Fibroblast of lung (primary cell): Measurements from ENCODE around the gene C3orf38. TPM values are rescaled to one million over a fixed set of nuclear protein-coding genes. Genes with fewer than 3 reads are reported as not detected.

Experiments
- DNase-seq, 2 donors: peaks; one replicate each; pipeline versions ENCODE4 v3.0.0 to v3.0.0-alpha.2; 2010; ENCODE audit warnings: low read depth in 2 of 2
- H2AFZ ChIP-seq: 2 replicates; pipeline ENCODE4 v1.5.1; 2012; ENCODE audit warnings: low read length, control low read depth, inconsistent platforms
- H3K27ac ChIP-seq: 2 replicates; pipeline ENCODE4 v1.5.1; 2011; ENCODE audit warnings: low read length, control low read depth; ENCODE audit not compliant: insufficient read depth
- H3K27me3 ChIP-seq: 2 replicates; pipeline ENCODE4 v1.5.1; 2011; ENCODE audit warnings: mild to moderate bottlenecking, low read length; ENCODE audit not compliant: control insufficient read depth, insufficient read depth
- H3K36me3 ChIP-seq: 2 replicates; pipeline ENCODE4 v1.5.1; 2011; ENCODE audit warnings: low read length; ENCODE audit not compliant: control insufficient read depth, insufficient read depth
- H3K4me1 ChIP-seq: 2 replicates; pipeline ENCODE4 v1.5.1; 2011; ENCODE audit warnings: low read length; ENCODE audit not compliant: control insufficient read depth, insufficient read depth; ENCODE audit errors: extremely low read depth
- H3K4me2 ChIP-seq: 2 replicates; pipeline ENCODE4 v1.5.1; 2011; ENCODE audit warnings: low read length, control low read depth; ENCODE audit not compliant: insufficient read depth; ENCODE audit errors: extremely low read depth
- H3K4me3 ChIP-seq, 4 experiments: fragments of 200-600 bp in 1 of 4; sonication (generic) in 1 of 4; replicated peaks in 1 of 4; 2 replicates each; pipeline ENCODE4 v1.5.1; 2011 to 2016; ENCODE audit warnings: low read length in 4 of 4, low read depth in 3 of 4, mild to moderate bottlenecking in 3 of 4, control low read depth in 2 of 4, inconsistent platforms in 1 of 4, mixed read lengths in 1 of 4; ENCODE audit not compliant: insufficient read depth in 1 of 4; ENCODE audit errors: control extremely low read depth in 1 of 4
- H3K79me2 ChIP-seq: 2 replicates; pipeline ENCODE4 v1.5.1; 2012; ENCODE audit warnings: mild to moderate bottlenecking, low read length, inconsistent platforms; ENCODE audit not compliant: control insufficient read depth, insufficient read depth
- H3K9ac ChIP-seq: 2 replicates; pipeline ENCODE4 v1.5.1; 2011; ENCODE audit warnings: mild to moderate bottlenecking, low read length, control low read depth; ENCODE audit not compliant: insufficient read depth
- H3K9me3 ChIP-seq: 2 replicates; pipeline ENCODE4 v1.5.1; 2012; ENCODE audit warnings: low read depth, low read length; ENCODE audit not compliant: control insufficient read depth, insufficient read depth
- H4K20me1 ChIP-seq: 2 replicates; pipeline ENCODE4 v1.5.1; 2011; ENCODE audit warnings: low read length; ENCODE audit not compliant: control insufficient read depth, insufficient read depth; ENCODE audit errors: extremely low read depth
- CTCF ChIP-seq, 2 donors: IDR thresholded peaks in 1 of 2; conservative IDR thresholded peaks in 1 of 2; 1 replicate in 1 of 2; 2 replicates in 1 of 2; pipeline ENCODE4 v1.5.1; 2011 to 2012; ENCODE audit warnings: low read length in 2 of 2, control low read depth in 1 of 2, inconsistent platforms in 1 of 2, low read depth in 1 of 2, mild to moderate bottlenecking in 1 of 2
- EZH2 ChIP-seq: IDR thresholded peaks from 2 replicates; pipeline ENCODE4 v1.5.1; 2012; ENCODE audit warnings: low read length, control low read depth, mild to moderate bottlenecking; ENCODE audit errors: missing control alignments
- polyA plus RNA-seq, 2 donors: library from polyadenylated mRNA; depleted of rRNA in 1 of 2; stranded (reverse) in 1 of 2; unstranded in 1 of 2; fragments of >200 nt; gene quantifications; 2 replicates each; pipeline ENCODE4 v1.2.1, GENCODE V29; 2011 to 2012; ENCODE audit warnings: missing spikeins in 1 of 2
- total RNA-seq: library from RNA; depleted of rRNA; stranded (reverse); fragments of >200 nt; gene quantifications from 2 replicates; pipeline ENCODE4 v1.2.1, GENCODE V29; 2014

C3orf38 gene
- total and polyA plus RNA-seq, 2 donors (not counting 1 experiment from before 2014, with no cell fraction given): 24.5 to 26.4 TPM

DNA sequence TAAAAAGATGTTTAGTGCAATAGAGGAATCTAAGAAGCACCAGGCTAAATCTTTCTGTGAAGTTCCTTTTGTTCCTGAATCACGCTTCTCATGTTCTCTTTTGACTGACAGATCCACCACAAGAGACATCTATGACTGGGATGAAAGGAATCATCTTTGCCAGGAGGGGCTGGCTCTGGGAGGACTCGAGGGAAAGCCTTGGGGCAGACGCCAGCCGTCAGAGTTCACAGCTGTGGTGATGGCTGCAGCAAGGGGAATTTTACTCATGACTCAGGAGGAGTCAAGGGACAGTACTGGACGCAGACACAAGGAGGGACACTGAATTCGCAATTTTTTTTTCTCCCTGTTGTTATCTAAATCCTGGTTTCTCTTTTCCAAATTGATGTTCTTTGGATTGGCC is 38.7 kb downstream of the C3orf38 start:
- H3K79me2 ChIP-seq: no peaks in the 10 kb centered on the region
- H3K4me2 ChIP-seq: no peak overlapping the region
- H3K4me3 ChIP-seq: no peak overlapping the region
- no peaks in the 10 kb centered on the region for H3K27me3 ChIP-seq
- no peaks in the 10 kb centered on the region for H4K20me1 ChIP-seq
- no peaks in the 10 kb centered on the region for H3K9me3 ChIP-seq
- H3K36me3 ChIP-seq: no peaks in the 10 kb centered on the region
- no peak overlapping the region for H2AFZ ChIP-seq
- no peak overlapping the region for H3K9ac ChIP-seq
- H3K4me1 ChIP-seq: no peaks in the 10 kb centered on the region
- no peak overlapping the region for H3K27ac ChIP-seq
- no peak for TF ChIP-seq EZH2
- TF ChIP-seq CTCF (conservative IDR thresholded peaks at IDR 0.05 in 1 of 2, IDR thresholded peaks at IDR 0.05 in 1 of 2; ENCODE audit: low read depth in 1 of 2, low read length in 2 of 2): no peak
- DNase-seq: peak in 1 of 2 donors; percentile 29

GRCh38 chr3:88189361-88189810 is 39.6 kb downstream of the C3orf38 start:
- H3K4me3 ChIP-seq: no peak overlapping the region
- no peak for TF ChIP-seq EZH2
- TF ChIP-seq CTCF (conservative IDR thresholded peaks at IDR 0.05 in 1 of 2, IDR thresholded peaks at IDR 0.05 in 1 of 2; ENCODE audit: low read depth in 1 of 2, low read length in 2 of 2): no peak

GRCh38 chr3:88191872-88192409 is 42.2 kb downstream of the C3orf38 start:
- no peaks in the 10 kb centered on the region for H3K36me3 ChIP-seq
- no peaks in the 10 kb centered on the region for H4K20me1 ChIP-seq
- no peak overlapping the region for H3K4me2 ChIP-seq
- H3K27me3 ChIP-seq: no peaks in the 10 kb centered on the region
- no peaks in the 10 kb centered on the region for H3K79me2 ChIP-seq
- TF ChIP-seq CTCF (conservative IDR thresholded peaks at IDR 0.05 in 1 of 2, IDR thresholded peaks at IDR 0.05 in 1 of 2; ENCODE audit: low read depth in 1 of 2, low read length in 2 of 2): no peak
- TF ChIP-seq EZH2: no peak
- DNase-seq: no peak
- H2AFZ ChIP-seq: no peak overlapping the region
- no peak overlapping the region for H3K27ac ChIP-seq
- no peaks in the 10 kb centered on the region for H3K9me3 ChIP-seq
- no peak overlapping the region for H3K4me3 ChIP-seq
- no peaks in the 10 kb centered on the region for H3K4me1 ChIP-seq
- H3K9ac ChIP-seq: no peak overlapping the region

More at GRCh38 chr3:88189361-88189810, 39.6 kb downstream of the C3orf38 start:
- Histone ChIP-seq H3K27me3 (no peaks in the 10 kb centered on the region), H3K9ac (no peak overlapping the region), H3K79me2 (no peaks in the 10 kb centered on the region), H3K27ac (no peak overlapping the region), H2AFZ (no peak overlapping the region), H3K4me2 (no peak overlapping the region), H3K4me1 (no peaks in the 10 kb centered on the region), H3K9me3 (no peaks in the 10 kb centered on the region), H3K36me3 (no peaks in the 10 kb centered on the region), H4K20me1 (no peaks in the 10 kb centered on the region)
- DNase-seq: no peak
